GM18499 (cell line): ENCODE data around the gene TOLLIP.

ENCODE experiments used
- ATAC-seq: cut with Tn5 transposase; IDR thresholded peaks from one replicate; pipeline ENCODE4 v1.9.1; 2021; ENCODE audit warnings: moderate number of reproducible peaks; ENCODE audit not compliant: insufficient read depth, unreplicated experiment

The TOLLIP gene

GRCh38 chr11:1317993-1318392, 8.6 kb upstream of the TOLLIP start:
- no peak for ATAC-seq

GRCh38 chr11:1317432-1317831, 8.0 kb upstream of the TOLLIP start:
- ATAC-seq: no peak

GRCh38 chr11:1310772-1311468, 1.5 kb upstream of the TOLLIP start:
- ATAC-seq: no peak

- ATAC-seq: no peak
Observed at GRCh38 chr11:1310318-1310687, 871 bp upstream of the TOLLIP start.

GRCh38 chr11:1308743-1309497, 512 bp downstream of the TOLLIP start:
- peak; percentile 12 for ATAC-seq

GRCh38 chr11:1307998-1308742, 1.3 kb downstream of the TOLLIP start:
- ATAC-seq: no peak

GRCh38 chr11:1307163-1307870, 2.1 kb downstream of the TOLLIP start:
- no peak for ATAC-seq

- ATAC-seq: no peak
Observed at GRCh38 chr11:1306186-1307162, 3.0 kb downstream of the TOLLIP start.

GRCh38 chr11:1305501-1306056, 3.9 kb downstream of the TOLLIP start:
- no peak for ATAC-seq

- ATAC-seq: no peak
Observed at GRCh38 chr11:1305063-1305495, 4.4 kb downstream of the TOLLIP start.

- ATAC-seq: no peak
Observed at GRCh38 chr11:1304380-1304779, 5.1 kb downstream of the TOLLIP start.

GRCh38 chr11:1303973-1304372, 5.5 kb downstream of the TOLLIP start:
- ATAC-seq: no peak

GRCh38 chr11:1303126-1303821, 6.2 kb downstream of the TOLLIP start:
- ATAC-seq: no peak

- ATAC-seq: no peak
Observed at GRCh38 chr11:1302461-1303125, 6.8 kb downstream of the TOLLIP start.

- ATAC-seq: no peak
Observed at GRCh38 chr11:1302041-1302460, 7.4 kb downstream of the TOLLIP start.

- no peak for ATAC-seq
Observed at GRCh38 chr11:1301220-1302000, 8.0 kb downstream of the TOLLIP start.

- ATAC-seq: no peak
Observed at GRCh38 chr11:1300569-1301187, 8.8 kb downstream of the TOLLIP start.
